SK-N-SH (cell line): ENCODE results near the gene NSRP1. TPM values are rescaled to one million over a fixed set of nuclear protein-coding genes. Genes with fewer than 3 reads are reported as not detected.

Experiments
- CTCF ChIA-PET: fragments of 300-600, 350-600 bp; formaldehyde crosslinking; extraction: SDS; loops from one replicate; lab custom pipeline; 2021; lab: Yijun Ruan, JAX
- POLR2A ChIA-PET: fragments of 350-600 bp; sonication (Branson Sonifier 250); formaldehyde crosslinking; extraction: SDS; loops from one replicate; lab custom pipeline; 2020; ENCODE audit warnings: antibody characterized with exemption, inconsistent platforms; lab: Yijun Ruan, JAX
- DNase-seq: peaks from one replicate; pipeline ENCODE4 v3.0.0; 2012
- H2AFZ ChIP-seq: fragments of 200-600 bp; sonication (generic); 2 replicates; pipeline ENCODE4 v1.8.1; 2016; ENCODE audit warnings: antibody characterized with exemption, mild to moderate bottlenecking, low read depth
- H3F3A ChIP-seq: fragments of 200-600 bp; sonication (generic); replicated peaks from 2 replicates; pipeline ENCODE3; 2016; ENCODE audit warnings: antibody characterized with exemption, mild to moderate bottlenecking; ENCODE audit not compliant: insufficient read depth
- H3K27ac ChIP-seq, 2 experiments: fragments of 200-500 bp in 1 of 2; fragments of 200-600 bp in 1 of 2; sonication (Bioruptor generic) in 1 of 2; sonication (generic), shearing (Covaris generic) in 1 of 2; 2 replicates each; pipeline versions ENCODE4 v1.5.1 to v1.6.1; 2014 to 2016; ENCODE audit warnings: low read depth in 2 of 2, inconsistent platforms in 1 of 2, low read length in 1 of 2, mild to moderate bottlenecking in 1 of 2, mixed read lengths in 1 of 2
- H3K27me3 ChIP-seq: fragments of 200-600 bp; sonication (generic), shearing (Covaris generic); 2 replicates; pipeline ENCODE4 v1.6.1; 2016; ENCODE audit warnings: mixed run types; ENCODE audit not compliant: insufficient read depth
- H3K36me3 ChIP-seq, 2 experiments: fragments of 200-500 bp in 1 of 2; fragments of 200-600 bp in 1 of 2; sonication (Bioruptor generic) in 1 of 2; sonication (generic) in 1 of 2; replicated peaks in 1 of 2; 2 replicates each; pipeline versions ENCODE3 to v1.5.1; 2014 to 2016; ENCODE audit warnings: low read length in 1 of 2, mild to moderate bottlenecking in 1 of 2; ENCODE audit not compliant: insufficient read depth in 2 of 2, control insufficient read depth in 1 of 2
- H3K4me1 ChIP-seq, 2 experiments: fragments of 200-500 bp in 1 of 2; fragments of 200-600 bp in 1 of 2; sonication (Bioruptor generic) in 1 of 2; sonication (generic), shearing (Covaris generic) in 1 of 2; 2 replicates each; pipeline versions ENCODE4 v1.5.1 to v1.6.1; 2014 to 2016; ENCODE audit warnings: low read depth in 1 of 2, low read length in 1 of 2, mixed run types in 1 of 2; ENCODE audit not compliant: insufficient read depth in 2 of 2, control insufficient read depth in 1 of 2
- H3K4me2 ChIP-seq: fragments of 200-600 bp; sonication (generic), shearing (Covaris generic); 2 replicates; pipeline ENCODE4 v1.6.1; 2017; ENCODE audit warnings: mixed run types
- H3K4me3 ChIP-seq, 2 experiments: fragments of 200-500 bp in 1 of 2; fragments of 200-600 bp in 1 of 2; sonication (Bioruptor generic) in 1 of 2; sonication (generic), shearing (Covaris generic) in 1 of 2; 2 replicates each; pipeline versions ENCODE4 v1.5.1 to v1.8.1; 2014 to 2016; ENCODE audit warnings: low read depth in 2 of 2, inconsistent platforms in 1 of 2, low read length in 1 of 2, mild to moderate bottlenecking in 1 of 2, mixed read lengths in 1 of 2, moderate library complexity in 1 of 2
- H3K79me2 ChIP-seq: fragments of 200-600 bp; sonication (generic); 2 replicates; pipeline ENCODE4 v1.8.1; 2017; ENCODE audit warnings: mild to moderate bottlenecking; ENCODE audit not compliant: insufficient read depth
- H3K9ac ChIP-seq: fragments of 200-600 bp; sonication (generic); 2 replicates; pipeline ENCODE4 v1.6.1; 2017; ENCODE audit warnings: mixed run types
- H3K9me2 ChIP-seq: fragments of 200-600 bp; sonication (generic); 2 replicates; pipeline ENCODE4 v1.6.1; 2017; ENCODE audit warnings: mixed run types
- H3K9me3 ChIP-seq: fragments of 200-600 bp; sonication (generic); 2 replicates; pipeline ENCODE4 v1.6.1; 2017; ENCODE audit warnings: mixed run types, mild to moderate bottlenecking, moderate library complexity
- H4K20me1 ChIP-seq: fragments of 200-600 bp; sonication (generic); 2 replicates; pipeline ENCODE4 v1.6.1; 2017; ENCODE audit warnings: mild to moderate bottlenecking, mixed run types; ENCODE audit not compliant: insufficient read depth
- CTCF ChIP-seq: fragments of 200-600 bp; sonication (generic); IDR thresholded peaks from 2 replicates; pipeline ENCODE4 v1.6.1; 2017; ENCODE audit warnings: antibody characterized with exemption, mild to moderate bottlenecking, moderate library complexity
- ELF1 ChIP-seq: IDR thresholded peaks from 2 replicates; pipeline ENCODE4 v1.4.0; 2012
- FOXJ3 ChIP-seq: sonication (generic); formaldehyde crosslinking; IDR thresholded peaks from 2 replicates; pipeline ENCODE4 v1.5.1; 2020; ENCODE audit warnings: mild to moderate bottlenecking, missing genetic modification reagents
- GABPA ChIP-seq: IDR thresholded peaks from 2 replicates; pipeline ENCODE4 v1.4.0; 2012; ENCODE audit warnings: low read depth, mild to moderate bottlenecking
- GATA2 ChIP-seq: sonication (generic); formaldehyde crosslinking; IDR thresholded peaks from 2 replicates; pipeline ENCODE4 v1.5.0; 2020; ENCODE audit warnings: mild to moderate bottlenecking, missing genetic modification reagents
- MXI1 ChIP-seq: IDR thresholded peaks from 2 replicates; pipeline ENCODE4 v1.6.1; 2012; ENCODE audit warnings: mild to moderate bottlenecking, low read depth, low read length, improper control_type of control experiment
- NRF1 ChIP-seq: IDR thresholded peaks from 2 replicates; pipeline ENCODE4 v1.6.1; 2012; ENCODE audit warnings: low read depth, mild to moderate bottlenecking, low read length
- PBX3 ChIP-seq: IDR thresholded peaks from 2 replicates; pipeline ENCODE4; 2012
- POLR2AphosphoS5 ChIP-seq: IDR thresholded peaks from 2 replicates; pipeline ENCODE4 v1.6.1; 2012; ENCODE audit warnings: low read depth, low read length
- RAD21 ChIP-seq: IDR thresholded peaks from 2 replicates; pipeline ENCODE4 v1.6.1; 2012; ENCODE audit warnings: mild to moderate bottlenecking, low read length
- RCOR1 ChIP-seq: fragments of 150-350 bp; IDR thresholded peaks from 2 replicates; pipeline ENCODE4 v1.6.1; 2017; ENCODE audit warnings: antibody characterized with exemption, low read length
- TAF1 ChIP-seq: IDR thresholded peaks from 2 replicates; pipeline ENCODE4 v1.6.1; 2012; ENCODE audit warnings: low read depth, mild to moderate bottlenecking, low read length, moderate library complexity, borderline replicate concordance
- TEAD4 ChIP-seq: IDR thresholded peaks from 2 replicates; pipeline ENCODE4 v1.4.0; 2012; ENCODE audit warnings: mild to moderate bottlenecking, borderline replicate concordance; ENCODE audit not compliant: insufficient read depth
- USF1 ChIP-seq: IDR thresholded peaks from 2 replicates; pipeline ENCODE4 v1.4.0; 2012; ENCODE audit warnings: low read depth, borderline replicate concordance
- WGBS: methylation state at CpG from one replicate; pipeline ENCODE4 v1.1.6; 2017; ENCODE audit warnings: low lambda C conversion rate; 5-methylcytosine and 5-hydroxymethylcytosine counted together
- polyA plus RNA-seq, 3 experiments: library from polyadenylated mRNA; depleted of rRNA; stranded (reverse); fragments of >200 nt; gene quantifications; 2 replicates each; pipeline ENCODE4 v1.2.3, GENCODE V29; 2012

NSRP1 gene
- polyA plus RNA-seq, 1 of the 3 experiments (the other 2 are of a cell fraction) = 10.8 TPM

DNA sequence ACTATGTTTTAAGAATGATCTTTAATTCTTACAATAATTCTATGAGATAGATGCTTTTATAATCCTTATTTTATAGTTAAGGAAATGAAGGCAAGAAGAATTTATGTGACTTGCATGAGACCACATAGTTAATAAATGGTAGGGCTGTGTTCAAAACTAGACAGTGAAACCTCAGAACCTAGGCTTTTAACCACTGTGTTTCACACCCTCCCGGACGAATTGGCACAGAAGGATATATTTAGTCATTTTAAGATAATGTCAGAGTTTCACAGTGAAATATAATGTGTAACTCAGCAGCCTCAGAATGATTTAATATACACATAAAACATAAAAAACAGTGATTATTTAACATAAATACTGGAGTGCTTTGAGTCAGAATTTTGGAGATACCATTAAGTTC is 57.0 kb downstream of the NSRP1 start (continued):
- TF ChIP-seq ELF1 (no peak), NRF1 (no peak), MXI1 (no peak), RCOR1 (no peak)
- TF ChIP-seq, all 33 proteins: peak for 0

GRCh38 chr17:30174556-30174955 is 57.9 kb downstream of the NSRP1 start:
- WGBS = 100% methylated on average over 1 of the region's 1 CpG

GRCh38 chr17:30176855-30177254 is 60.2 kb downstream of the NSRP1 start:
- DNase-seq = no peak
- H3K27ac ChIP-seq = no peak overlapping the region
- TF ChIP-seq FOXJ3 (CRISPR knock-in tag) (no peak), TAF1 (no peak), CTCF (no peak), PBX3 (no peak), GATA2 (CRISPR knock-in tag) (no peak), TEAD4 (no peak), GABPA (no peak), RCOR1 (no peak), RAD21 (no peak), POLR2AphosphoS5 (no peak), USF1 (no peak)

More at GRCh38 chr17:30174556-30174955, 57.9 kb downstream of the NSRP1 start:
- no peak overlapping the region for H3K9ac ChIP-seq
- no peaks in the 10 kb centered on the region for H3K27me3 ChIP-seq
- no peak overlapping the region for H3K4me2 ChIP-seq
- 0 out of 2 replicates have a peak, but pooled peaks cover 7% of the 10 kb centered on the region for H4K20me1 ChIP-seq
- H2AFZ ChIP-seq = no peak overlapping the region
- no peak for DNase-seq
- H3K79me2 ChIP-seq = peaks cover 38% of the 10 kb centered on the region
- TF ChIP-seq NRF1 = no peak
- no peak for TF ChIP-seq TEAD4
- TF ChIP-seq CTCF = no peak
- ChIA-PET CTCF (interaction anchor here (0.7 to 1.8 kb wide), 2 partner anchors 49 to 1232 kb away, joined by 3 to 10 read pairs; no protein-coding TSS in a partner anchor), POLR2A (no interaction called here)
- no peaks in the 10 kb centered on the region for H3K9me3 ChIP-seq
- H3K4me1 ChIP-seq = no peaks in the 10 kb centered on the region
- H3F3A ChIP-seq = peaks cover 4% of the 10 kb centered on the region
- H3K27ac ChIP-seq = no peak overlapping the region
- H3K9me2 ChIP-seq = no peaks in the 10 kb centered on the region
- no peak overlapping the region for H3K4me3 ChIP-seq
- H3K36me3 ChIP-seq = peaks cover 39 to 73% of the 10 kb centered on the region in 2 experiments

More at GRCh38 chr17:30176855-30177254, 60.2 kb downstream of the NSRP1 start:
- H3K4me3 ChIP-seq = no peak overlapping the region
- no peaks in the 10 kb centered on the region for H4K20me1 ChIP-seq
- peaks cover 4% of the 10 kb centered on the region for H3F3A ChIP-seq
- H3K9me2 ChIP-seq = no peaks in the 10 kb centered on the region
- H3K9me3 ChIP-seq = no peaks in the 10 kb centered on the region
- H3K79me2 ChIP-seq = peaks cover 17% of the 10 kb centered on the region
- WGBS = 97% methylated on average over 4 of the region's 5 CpGs
- ChIA-PET CTCF (no interaction called here), POLR2A (no interaction called here)
- H3K4me2 ChIP-seq = no peak overlapping the region
- no peaks in the 10 kb centered on the region for H3K4me1 ChIP-seq
- H3K27me3 ChIP-seq = no peaks in the 10 kb centered on the region
- H2AFZ ChIP-seq = no peak overlapping the region
- H3K36me3 ChIP-seq = peaks cover 52 to 76% of the 10 kb centered on the region in 2 experiments
- no peak overlapping the region for H3K9ac ChIP-seq
